Body of pancreas (tissue), 4 donors: ENCODE data around the gene PRR18. TPM values are rescaled to one million over a fixed set of nuclear protein-coding genes. Genes with fewer than 3 reads are reported as not detected.

ENCODE experiments used
- ATAC-seq: fragments of 150-250 bp; one replicate; pipeline ENCODE4 v1.9.1; 2016
- DNase-seq, 4 donors: peaks; one replicate each; pipeline ENCODE4 v3.0.0-alpha.2; 2019
- H3K27ac ChIP-seq, 4 donors: fragments of 200-600 bp; sonication (generic); 1 replicate in 3 of 4; 2 replicates in 1 of 4; pipeline versions ENCODE4 v1.5.1 to v1.6.1; 2016 to 2019; ENCODE audit warnings: mild to moderate bottlenecking in 1 of 4, mixed read lengths in 1 of 4, moderate library complexity in 1 of 4
- H3K27me3 ChIP-seq, 2 donors: fragments of 200-600 bp; sonication (generic); one replicate each; pipeline ENCODE4 v1.6.0; 2016; ENCODE audit warnings: mild to moderate bottlenecking in 1 of 2
- H3K36me3 ChIP-seq, 2 donors: fragments of 200-600 bp; sonication (generic); replicated peaks in 1 of 2; 2 replicates each; pipeline ENCODE4 v1.5.1; 2016; ENCODE audit warnings: low read depth in 2 of 2; ENCODE audit not compliant: insufficient read depth in 1 of 2
- H3K4me1 ChIP-seq: fragments of 200-600 bp; sonication (generic); one replicate; pipeline ENCODE4 v1.6.0; 2016
- H3K4me3 ChIP-seq, 2 donors: fragments of 200-600 bp; sonication (generic); 1 replicate in 1 of 2; 2 replicates in 1 of 2; pipeline ENCODE4 v1.5.1; 2016 to 2019
- H3K9me3 ChIP-seq, 3 donors: fragments of 200-600 bp; sonication (generic); 1 replicate in 2 of 3; 2 replicates in 1 of 3; pipeline ENCODE4 v1.5.1; 2016
- CTCF ChIP-seq, 7 experiments: fragments of 450-650 bp in 4 of 7; fragments of 200-600 bp in 3 of 7; sonication (generic) in 3 of 7; IDR thresholded peaks; one replicate each; pipeline ENCODE4 v1.5.1; 2016 to 2019; ENCODE audit warnings: antibody characterized with exemption in 7 of 7
- POLR2A ChIP-seq, 3 donors: fragments of 450-650 bp; IDR thresholded peaks; one replicate each; pipeline ENCODE4 v1.6.1; 2016; ENCODE audit warnings: antibody characterized with exemption in 3 of 3, mild to moderate bottlenecking in 2 of 3
- WGBS, 2 donors: methylation state at CpG; one replicate each; pipeline ENCODE4 v1.1.5; 2017; 5-methylcytosine and 5-hydroxymethylcytosine counted together
- intact Hi-C: fragments of 100-400 bp; cut with DNase I; formaldehyde crosslinking; loops from one replicate; pipeline ENCODE4 v1.15.1; 2023
- total RNA-seq, 2 donors: library from RNA; depleted of rRNA; stranded (reverse); fragments of >200 nt; gene quantifications; one replicate each; pipeline ENCODE4 v1.1.0, GENCODE V29; 2016

PRR18 gene
- total RNA-seq, 2 donors from 2014 or later, result not detected

- ATAC-seq, result peak; percentile 47
- peak; percentile 27 to 66 (median 43) for TF ChIP-seq CTCF (IDR thresholded peaks at IDR 0.05)
- TF ChIP-seq POLR2A (IDR thresholded peaks at IDR 0.05), result no peak
Measured at GRCh38 chr6:166313255-166314070, 5.3 kb upstream of the PRR18 start.

GRCh38 chr6:166312832-166313231 is 4.6 kb upstream of the PRR18 start:
- peaks cover 10% of the 10 kb centered on the region for H3K4me1 ChIP-seq
- 54 to 68% methylated on average over 1 of the region's 1 CpG for WGBS, 2 donors
- H3K9me3 ChIP-seq, result no peaks in the 10 kb centered on the region
- TF ChIP-seq POLR2A (IDR thresholded peaks at IDR 0.05) (no peak), CTCF (IDR thresholded peaks at IDR 0.05) (no peak)
- peaks cover 0 to 4% of the 10 kb centered on the region in 2 donors for H3K27me3 ChIP-seq
- no peak overlapping the region for H3K4me3 ChIP-seq
- intact Hi-C loops, result no loop called here
- DNase-seq (no peak), ATAC-seq (no peak)
- no peak overlapping the region for H3K27ac ChIP-seq
- H3K36me3 ChIP-seq, result no peaks in the 10 kb centered on the region

More at GRCh38 chr6:166313255-166314070, 5.3 kb upstream of the PRR18 start:
- H3K27ac ChIP-seq, result no peak overlapping the region
- H3K9me3 ChIP-seq, result no peaks in the 10 kb centered on the region
- intact Hi-C loops, result no loop called here
- H3K36me3 ChIP-seq, result no peaks in the 10 kb centered on the region
- H3K4me3 ChIP-seq, result no peak overlapping the region
- peaks cover 0 to under 1% of the 10 kb centered on the region in 2 donors for H3K27me3 ChIP-seq
- WGBS, 2 donors, result 40% methylated on average over 18 of the region's 18 CpGs
- DNase-seq, result peak; percentile 32 to 62 (median 38)
- peaks cover 4% of the 10 kb centered on the region for H3K4me1 ChIP-seq

- intact Hi-C loops, result no loop called here
- Histone ChIP-seq H3K4me1 (peaks cover 22% of the 10 kb centered on the region), H3K4me3 (no peak overlapping the region), H3K27ac (no peak overlapping the region), H3K9me3 (no peaks in the 10 kb centered on the region), H3K36me3 (no peaks in the 10 kb centered on the region), H3K27me3 (peaks cover 0 to 4% of the 10 kb centered on the region in 2 donors)
- no peak for ATAC-seq
- WGBS, 2 donors, result 83 to 85% methylated on average over 11 to 12 of the region's 12 CpGs
- TF ChIP-seq CTCF (IDR thresholded peaks at IDR 0.05) (no peak), POLR2A (IDR thresholded peaks at IDR 0.05) (no peak)
- no peak for DNase-seq
Measured at GRCh38 chr6:166310634-166311033, 2.4 kb upstream of the PRR18 start.

- ATAC-seq (no peak), DNase-seq (no peak)
- Histone ChIP-seq H3K4me3 (no peak overlapping the region), H3K27me3 (peaks cover 0 to 4% of the 10 kb centered on the region in 2 donors), H3K27ac (no peak overlapping the region), H3K36me3 (no peaks in the 10 kb centered on the region), H3K9me3 (no peaks in the 10 kb centered on the region), H3K4me1 (peaks cover 22% of the 10 kb centered on the region)
- intact Hi-C loops, result no loop called here
- no peak for TF ChIP-seq POLR2A (IDR thresholded peaks at IDR 0.05)
- no peak for TF ChIP-seq CTCF (IDR thresholded peaks at IDR 0.05)
- WGBS, 2 donors, result 64 to 82% methylated on average over 9 of the region's 9 CpGs
Measured at GRCh38 chr6:166309977-166310376, 1.8 kb upstream of the PRR18 start.
